HG03159 (cell line): ENCODE measurements around the gene DNAJC15.
"Not testable (repeated sequence)": the region's sequence is repeated elsewhere in the genome, so short reads cannot be mapped to it uniquely, and the experiment has no call there.

Experiments used
- ATAC-seq: cut with Tn5 transposase; IDR thresholded peaks from one replicate; pipeline ENCODE4 v1.9.1; 2021; ENCODE audit warnings: mild to moderate bottlenecking, moderate library complexity; ENCODE audit not compliant: unreplicated experiment

The DNAJC15 gene

GRCh38 chr13:43003010-43003409, 20.4 kb upstream of the DNAJC15 start:
- no peak for ATAC-seq

- ATAC-seq = no peak
Observed at GRCh38 chr13:43003729-43004128, 19.7 kb upstream of the DNAJC15 start.

DNA sequence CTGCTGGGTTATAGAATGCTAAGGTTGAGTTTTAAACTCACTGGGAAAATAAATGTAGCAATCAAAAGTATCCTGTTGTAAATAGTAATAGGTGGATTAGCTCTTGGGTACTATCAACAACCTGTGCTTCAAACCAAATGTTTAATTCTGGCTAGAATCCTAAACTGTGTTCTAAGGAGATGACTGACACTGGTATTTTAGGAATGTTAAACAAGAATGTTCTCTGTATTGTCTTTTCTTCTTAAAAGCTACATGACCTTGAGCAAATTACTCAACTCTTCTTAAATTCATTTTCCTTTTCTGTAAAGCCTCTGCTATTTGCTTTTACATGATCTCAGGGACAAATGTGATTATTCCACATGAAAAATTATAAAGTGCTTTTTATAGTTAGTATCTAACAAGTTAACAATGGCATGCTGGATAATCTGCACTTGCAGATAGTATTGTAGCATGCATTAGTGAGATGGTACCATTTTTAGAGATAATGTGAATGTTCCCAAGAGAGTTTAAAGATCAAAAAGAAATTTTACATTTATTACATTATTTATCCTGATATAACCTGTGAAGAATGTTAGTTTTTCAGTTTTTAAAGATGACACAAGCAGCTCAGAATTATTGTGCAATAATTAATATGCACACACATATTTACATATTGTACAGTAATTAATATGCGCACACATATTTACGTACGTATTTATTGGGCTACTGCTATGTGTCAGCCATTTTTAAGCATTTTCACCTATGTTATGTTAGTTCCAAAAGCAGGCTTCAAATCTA, 17.7 kb upstream of the DNAJC15 start:
- ATAC-seq = no peak

GRCh38 chr13:43006893-43007631, 16.3 kb upstream of the DNAJC15 start:
- no peak for ATAC-seq

GRCh38 chr13:43008596-43008995, 14.8 kb upstream of the DNAJC15 start:
- no peak for ATAC-seq

DNA sequence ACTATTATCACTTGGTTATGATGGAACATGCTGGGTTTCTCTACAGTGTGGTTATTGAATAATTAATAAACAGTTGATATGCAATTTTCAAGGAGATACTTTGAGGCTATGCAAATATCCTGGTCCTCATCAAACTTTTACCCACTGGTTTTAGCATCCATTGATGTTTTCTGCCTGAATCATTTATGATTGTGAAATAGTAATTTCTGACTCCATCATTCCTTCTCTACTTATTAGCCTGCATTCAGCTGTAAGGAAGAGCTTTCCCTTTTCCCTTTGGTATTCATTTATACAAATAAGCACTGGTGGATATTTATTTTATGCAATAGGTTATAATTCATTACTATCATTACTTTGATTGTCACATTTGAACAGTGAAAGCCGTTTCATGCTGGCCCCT, 13.9 kb upstream of the DNAJC15 start:
- no peak for ATAC-seq

- no peak for ATAC-seq
Observed at GRCh38 chr13:43014162-43014561, 9.2 kb upstream of the DNAJC15 start.

DNA sequence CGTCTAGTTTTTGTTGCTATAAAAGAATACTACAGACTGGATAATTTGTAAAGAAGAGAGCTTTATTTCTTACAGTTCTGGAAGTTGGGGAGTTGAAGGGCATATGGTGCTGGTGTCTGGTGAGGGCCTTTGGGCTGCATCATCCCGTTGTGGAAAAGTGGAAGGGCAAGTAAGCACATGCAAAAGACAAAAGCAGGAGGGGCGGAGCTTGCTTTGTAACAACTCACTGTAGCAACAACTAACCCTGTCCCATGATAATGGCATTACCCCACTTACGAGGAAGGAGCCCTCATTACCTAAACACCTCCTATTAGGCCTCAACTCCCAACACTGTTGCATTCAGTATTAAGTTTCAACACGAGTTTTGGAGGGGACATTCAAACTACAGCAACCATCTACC, 7.2 kb upstream of the DNAJC15 start:
- no peak for ATAC-seq

GRCh38 chr13:43019811-43020210, 3.6 kb upstream of the DNAJC15 start:
- no peak for ATAC-seq

- no peak for ATAC-seq
Observed at GRCh38 chr13:43020794-43021193, 2.6 kb upstream of the DNAJC15 start.

DNA sequence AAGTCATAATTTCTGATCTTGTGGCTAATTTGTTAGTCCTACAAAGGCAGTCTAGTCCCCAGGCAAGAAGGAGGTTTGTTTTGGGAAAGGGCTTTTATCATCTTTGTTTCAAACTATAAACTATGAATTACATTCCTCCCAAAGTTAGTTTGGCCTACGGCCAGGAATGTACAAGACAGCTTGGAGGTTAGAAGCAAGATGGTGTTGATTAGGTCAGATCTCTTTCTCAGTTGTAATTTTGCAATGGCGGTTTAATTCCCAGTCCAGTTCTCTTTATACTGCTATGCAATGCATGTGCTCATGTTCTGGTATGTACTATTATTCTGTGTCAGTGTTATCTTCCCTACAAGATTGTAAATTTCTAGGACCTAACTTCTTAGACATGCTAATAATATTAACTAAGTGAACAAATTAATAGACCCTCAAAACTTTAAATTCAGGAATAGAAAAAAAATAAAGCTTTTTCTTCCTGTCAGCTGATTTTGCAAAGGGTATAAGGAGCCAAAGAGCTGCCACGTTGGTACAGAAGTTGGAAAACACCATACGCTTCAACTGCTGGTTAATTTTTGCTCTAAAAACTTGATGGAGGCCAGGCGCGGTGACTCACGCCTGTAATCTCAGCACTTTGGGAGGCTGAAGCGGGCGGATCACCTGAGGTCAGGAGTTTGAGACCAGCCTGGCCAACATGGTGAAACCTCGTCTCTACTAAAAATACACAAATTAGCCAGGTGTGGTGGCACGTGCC, 1.3 kb upstream of the DNAJC15 start:
- no peak for ATAC-seq

DNA sequence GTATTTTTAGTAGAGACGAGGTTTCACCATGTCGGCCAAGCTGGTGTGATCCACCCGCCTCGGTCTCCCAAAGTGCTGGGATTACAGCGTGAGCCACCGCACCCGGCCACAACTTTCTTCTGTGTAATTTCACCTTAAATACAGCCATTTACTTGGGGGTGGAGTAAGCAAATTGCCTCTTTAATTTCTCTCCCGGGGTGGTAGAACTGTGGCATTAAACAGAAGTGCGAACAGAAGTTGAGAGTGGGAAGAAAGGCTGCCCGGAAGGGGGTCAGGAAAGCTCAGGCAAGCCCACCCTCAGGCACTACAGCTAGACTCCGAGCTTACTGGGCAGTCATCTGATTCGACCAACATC, 475 bp upstream of the DNAJC15 start:
- ATAC-seq = no peak

DNA sequence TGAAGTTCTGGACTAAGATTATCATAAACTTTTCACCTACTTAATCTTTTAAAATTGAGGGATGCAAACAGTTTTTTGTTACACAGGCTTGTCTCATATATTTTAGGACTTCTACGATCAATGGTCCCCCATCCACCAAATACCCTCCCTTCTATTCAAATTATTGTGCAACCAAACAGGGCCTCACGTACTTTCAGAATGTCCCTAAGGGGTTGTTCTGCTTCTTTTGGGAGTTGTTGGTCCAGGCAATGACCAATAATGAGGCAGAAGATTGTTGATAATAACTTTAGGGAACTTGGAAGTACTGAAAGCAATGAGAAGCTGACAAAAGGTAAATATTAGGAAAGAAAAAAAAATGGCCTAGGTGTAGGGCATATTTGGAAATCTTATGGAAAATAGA, 2.9 kb downstream of the DNAJC15 start:
- ATAC-seq = no peak

DNA sequence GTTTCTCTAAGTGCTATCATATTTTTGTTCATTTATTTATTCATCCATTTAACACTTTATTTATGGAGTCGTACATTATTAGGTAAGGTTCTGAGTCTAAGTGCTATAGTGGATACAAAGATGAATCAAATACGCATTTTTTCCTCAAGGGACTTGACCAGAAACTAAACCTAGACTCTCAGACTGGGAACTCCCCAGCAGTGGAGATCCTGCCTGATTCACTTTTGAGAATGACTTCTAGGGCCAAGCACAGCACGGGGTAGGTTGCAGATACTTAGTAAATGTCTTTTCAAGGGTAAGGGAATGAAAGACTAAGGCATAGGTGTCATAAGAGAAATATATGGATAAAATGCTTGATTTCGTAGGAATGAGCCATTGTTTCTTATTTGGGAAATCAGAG, 7.2 kb downstream of the DNAJC15 start:
- ATAC-seq = peak; percentile 50

GRCh38 chr13:43031881-43032280, 8.5 kb downstream of the DNAJC15 start:
- ATAC-seq = no peak

DNA sequence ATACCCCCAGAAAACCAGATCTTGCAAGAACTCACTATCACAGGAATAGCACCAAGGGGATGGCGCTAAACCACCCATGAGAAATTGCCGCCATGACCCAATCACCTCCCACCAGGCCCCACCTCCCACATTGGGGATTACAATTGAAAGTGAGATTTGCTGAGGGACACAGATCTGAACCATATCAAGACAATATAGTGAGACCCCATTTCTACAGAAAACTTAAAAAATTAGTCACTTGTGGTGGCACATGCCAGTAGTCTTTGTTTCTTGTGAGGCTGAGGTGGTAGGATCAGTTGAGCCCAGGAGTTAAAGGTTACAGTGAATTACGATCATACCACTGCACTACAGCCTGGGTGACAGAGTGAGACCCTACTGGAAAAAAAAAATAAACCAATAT, 9.7 kb downstream of the DNAJC15 start:
- no peak for ATAC-seq

DNA sequence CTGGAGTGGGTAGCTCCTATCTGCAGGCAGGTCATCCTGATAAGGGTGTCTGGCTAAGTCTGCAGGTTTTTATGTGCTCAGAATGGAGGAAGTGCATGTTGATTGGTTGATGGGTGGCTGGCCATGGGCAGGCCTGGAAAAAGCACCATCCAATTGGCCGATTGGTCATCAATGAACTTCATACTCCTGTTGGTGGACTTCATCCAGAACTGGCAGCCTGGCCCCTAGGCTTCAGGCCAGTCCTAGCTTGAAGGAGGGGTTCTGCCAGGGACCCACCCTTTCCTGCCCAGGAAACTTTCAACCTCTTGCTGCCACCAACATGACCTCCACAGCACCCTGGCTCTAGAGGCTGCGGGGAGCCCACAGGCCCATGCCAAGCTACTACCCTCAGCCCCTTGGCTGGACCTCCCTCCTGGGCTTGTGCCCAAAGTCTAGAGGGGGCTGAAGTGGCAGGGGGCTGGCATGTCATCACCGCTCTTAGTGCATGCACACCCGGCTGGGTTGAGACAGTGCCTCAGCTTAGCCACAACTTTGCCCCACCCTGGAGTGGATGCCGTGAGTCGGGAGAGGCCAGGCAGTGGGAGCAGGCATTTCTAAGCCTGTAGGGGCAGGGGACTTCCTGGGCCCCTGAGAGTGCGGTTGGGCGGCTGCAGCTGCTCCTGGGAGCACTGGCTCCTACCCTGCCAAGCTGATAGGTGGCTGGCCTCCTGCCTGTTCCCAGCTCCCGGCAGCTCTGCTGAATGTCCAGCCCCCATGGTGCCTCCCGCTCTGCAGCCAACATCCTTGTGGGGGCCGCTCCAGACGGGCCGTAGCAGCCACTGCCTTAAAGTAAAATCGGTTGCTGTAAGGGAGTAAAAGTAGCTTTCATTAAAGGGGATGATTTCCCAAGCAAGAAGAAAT, 13.2 kb downstream of the DNAJC15 start:
- ATAC-seq = no peak

GRCh38 chr13:43039966-43040365, 16.6 kb downstream of the DNAJC15 start:
- no peak for ATAC-seq

DNA sequence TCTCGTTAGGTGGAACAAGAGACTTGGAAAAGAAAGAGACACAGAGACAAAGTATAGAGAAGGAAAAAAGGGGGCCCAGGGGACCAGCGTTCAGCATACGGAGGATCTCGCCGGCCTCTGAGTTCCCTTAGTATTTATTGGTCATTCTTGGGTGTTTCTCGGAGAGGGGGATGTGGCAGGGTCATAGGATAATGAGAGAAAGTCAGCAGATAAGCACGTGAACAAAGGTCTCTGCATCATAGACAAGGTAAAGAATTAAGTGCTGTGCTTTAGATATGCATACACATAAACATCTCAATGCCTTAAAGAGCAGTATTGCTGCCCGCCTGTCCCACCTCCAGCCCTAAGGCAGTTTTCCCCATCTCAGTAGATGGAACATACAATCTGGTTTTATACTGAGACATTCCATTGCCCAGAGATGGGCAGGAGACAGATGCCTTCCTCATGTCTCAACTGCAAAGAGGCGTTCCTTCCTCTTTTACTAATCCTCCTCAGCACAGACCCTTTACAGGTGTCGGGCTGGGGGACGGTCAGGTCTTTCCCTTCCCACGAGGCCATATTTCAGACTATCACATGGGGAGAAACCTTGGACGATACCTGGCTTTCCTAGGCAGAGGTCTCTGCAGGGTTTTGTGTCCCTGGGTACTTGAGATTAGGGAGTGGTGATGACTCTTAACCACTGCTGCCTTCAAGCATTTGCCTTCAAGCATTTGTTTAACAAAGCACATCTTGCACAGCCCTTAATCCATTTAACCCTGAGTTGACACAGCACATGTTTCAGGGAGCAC, 17.4 kb downstream of the DNAJC15 start:
- ATAC-seq = not testable (repeated sequence)

DNA sequence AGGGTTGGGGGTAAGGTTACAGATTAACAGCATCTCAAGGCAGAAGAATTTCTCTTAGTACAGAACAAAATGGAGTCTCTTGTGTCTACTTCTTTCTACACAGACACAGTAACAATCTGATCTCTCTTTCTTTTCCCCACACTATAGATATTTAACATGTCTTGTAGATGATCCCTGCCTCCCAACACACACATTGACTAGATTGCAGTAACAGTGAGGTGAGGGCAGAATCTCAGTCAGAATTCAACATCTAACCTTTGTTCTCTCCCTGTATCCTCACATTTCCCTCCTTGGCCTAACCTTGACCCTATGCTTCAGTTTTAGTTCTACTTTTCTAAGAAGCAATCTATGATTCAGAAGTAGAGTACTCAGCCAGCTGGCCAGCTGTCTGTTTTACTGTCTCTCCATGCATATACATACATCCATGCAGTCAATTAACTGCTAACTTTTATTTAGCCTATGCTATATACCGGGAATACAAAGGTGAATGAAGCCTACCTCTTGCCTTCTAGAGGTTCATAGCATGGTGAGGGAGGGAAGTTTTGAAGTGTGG, 18.1 kb downstream of the DNAJC15 start:
- ATAC-seq = no peak
